SK-N-SH treated with all-trans-retinoic acid at 6 μM for 48 hours (cell line): ENCODE results near the gene CRTC3.

Experiments used
- ARNTL ChIP-seq: fragments of 450-650 bp; formaldehyde crosslinking; IDR thresholded peaks from 2 replicates; pipeline ENCODE4 v1.5.0; 2020; ENCODE audit warnings: low read depth, mild to moderate bottlenecking, moderate library complexity, borderline replicate concordance
- BACH2 ChIP-seq: fragments of 250-450 bp; sonication (Bioruptor Pico); IDR thresholded peaks from 2 replicates; pipeline ENCODE4 v1.9.0; 2021; ENCODE audit warnings: mild to moderate bottlenecking, borderline replicate concordance
- GLIS3 ChIP-seq: fragments of 250-450 bp; sonication (Bioruptor Pico); IDR thresholded peaks from 2 replicates; pipeline ENCODE4 v1.5.0; 2020; ENCODE audit warnings: mild to moderate bottlenecking, moderate library complexity
- RARB ChIP-seq: fragments of 250-450 bp; sonication (Bioruptor Pico); IDR thresholded peaks from 2 replicates; pipeline ENCODE4 v1.8.0; 2021; ENCODE audit warnings: mild to moderate bottlenecking, moderate library complexity
- TCF4 ChIP-seq: fragments of 250-450 bp; sonication (Bioruptor Pico); IDR thresholded peaks from 2 replicates; pipeline ENCODE4 v1.8.0; 2021; ENCODE audit warnings: mild to moderate bottlenecking, moderate library complexity, borderline replicate concordance
- TSHZ2 ChIP-seq: fragments of 250-450 bp; sonication (Bioruptor Pico); IDR thresholded peaks from 2 replicates; pipeline ENCODE4 v1.5.0; 2020; ENCODE audit warnings: mild to moderate bottlenecking, moderate library complexity
- ZFP30 ChIP-seq: fragments of 450-650 bp; formaldehyde crosslinking; IDR thresholded peaks from 2 replicates; pipeline ENCODE4 v1.5.0; 2022; ENCODE audit warnings: mild to moderate bottlenecking, moderate library complexity
- ZNF565 ChIP-seq: fragments of 450-650 bp; formaldehyde crosslinking; conservative IDR thresholded peaks from 2 replicates; pipeline ENCODE4 v1.5.0; 2020; ENCODE audit warnings: low read depth, mild to moderate bottlenecking, moderate library complexity
- ZNF8 ChIP-seq: fragments of 450-650 bp; formaldehyde crosslinking; IDR thresholded peaks from 2 replicates; pipeline ENCODE4 v1.5.0; 2020; ENCODE audit warnings: mild to moderate bottlenecking, moderate library complexity
- TF ChIP-seq, protein P1 (sequence below): fragments of 250-450 bp; sonication (Bioruptor Pico); IDR thresholded peaks from 2 replicates; pipeline ENCODE4 v1.5.1; 2020; ENCODE audit warnings: low read depth, mild to moderate bottlenecking, moderate library complexity

DNA sequence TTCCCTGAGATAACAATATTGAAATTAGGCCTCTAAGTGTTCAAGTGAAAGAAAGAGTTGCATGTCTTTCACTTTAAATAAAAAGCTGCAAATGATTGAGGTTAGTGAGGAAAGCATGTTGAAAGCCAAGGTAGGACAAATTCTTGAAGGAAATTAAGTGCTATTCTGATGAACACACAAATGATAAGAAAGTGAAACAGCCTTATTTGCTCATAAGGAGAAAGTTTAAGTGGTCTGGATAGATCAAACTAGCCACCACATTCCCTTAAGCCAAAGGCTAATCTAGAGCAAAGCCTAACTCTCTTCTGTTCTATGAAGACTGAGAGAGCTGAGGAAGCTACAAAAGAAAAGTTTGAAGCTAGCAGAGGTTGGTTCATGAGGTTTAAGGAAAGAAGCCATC, 36.1 kb downstream of the CRTC3 start:
- TF ChIP-seq ARNTL (no peak), TCF4 (CRISPR knock-in tag) (no peak), ZNF8 (CRISPR knock-in tag) (no peak), TSHZ2 (CRISPR knock-in tag) (no peak), GLIS3 (CRISPR knock-in tag) (no peak), ZNF565 (CRISPR knock-in tag) (no peak), BACH2 (CRISPR knock-in tag) (no peak), RARB (CRISPR knock-in tag) (no peak), ZFP30 (CRISPR knock-in tag) (no peak)
- TF ChIP-seq, protein P1, sequence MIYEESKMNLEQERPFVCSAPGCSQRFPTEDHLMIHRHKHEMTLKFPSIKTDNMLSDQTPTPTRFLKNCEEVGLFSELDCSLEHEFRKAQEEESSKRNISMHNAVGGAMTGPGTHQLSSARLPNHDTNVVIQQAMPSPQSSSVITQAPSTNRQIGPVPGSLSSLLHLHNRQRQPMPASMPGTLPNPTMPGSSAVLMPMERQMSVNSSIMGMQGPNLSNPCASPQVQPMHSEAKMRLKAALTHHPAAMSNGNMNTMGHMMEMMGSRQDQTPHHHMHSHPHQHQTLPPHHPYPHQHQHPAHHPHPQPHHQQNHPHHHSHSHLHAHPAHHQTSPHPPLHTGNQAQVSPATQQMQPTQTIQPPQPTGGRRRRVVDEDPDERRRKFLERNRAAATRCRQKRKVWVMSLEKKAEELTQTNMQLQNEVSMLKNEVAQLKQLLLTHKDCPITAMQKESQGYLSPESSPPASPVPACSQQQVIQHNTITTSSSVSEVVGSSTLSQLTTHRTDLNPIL (CRISPR knock-in tag), result no peak
